Activated T-cell treated with anti-CD3 and anti-CD28 coated beads, Interleukin-2, amount 50 U/mL, for 1 hour (primary cell): ENCODE data around the gene SLC25A22.

Source experiments
- DNase-seq: peaks from one replicate; pipeline ENCODE4 v3.0.0-alpha.2; 2020

SLC25A22 gene

GRCh38 chr11:802693-803466, 4.8 kb upstream of the SLC25A22 start:
- no peak for DNase-seq

- DNase-seq, result no peak
Observed at GRCh38 chr11:802018-802617, 4.0 kb upstream of the SLC25A22 start.

- no peak for DNase-seq
Observed at GRCh38 chr11:801097-801780, 3.2 kb upstream of the SLC25A22 start.

- DNase-seq, result no peak
Observed at GRCh38 chr11:800473-800872, 2.4 kb upstream of the SLC25A22 start.

- no peak for DNase-seq
Observed at GRCh38 chr11:799641-800316, 1.7 kb upstream of the SLC25A22 start.

GRCh38 chr11:797296-798092, 587 bp downstream of the SLC25A22 start:
- peak; percentile 75 for DNase-seq

- no peak for DNase-seq
Observed at GRCh38 chr11:796565-797295, 1.4 kb downstream of the SLC25A22 start.

GRCh38 chr11:795634-796564, 2.2 kb downstream of the SLC25A22 start:
- DNase-seq, result peak; percentile 69

GRCh38 chr11:794766-795633, 3.1 kb downstream of the SLC25A22 start:
- no peak for DNase-seq

- no peak for DNase-seq
Observed at GRCh38 chr11:794013-794765, 3.9 kb downstream of the SLC25A22 start.

GRCh38 chr11:793556-793955, 4.5 kb downstream of the SLC25A22 start:
- no peak for DNase-seq

GRCh38 chr11:792873-793272, 5.2 kb downstream of the SLC25A22 start:
- no peak for DNase-seq

- DNase-seq, result no peak
Observed at GRCh38 chr11:792535-792821, 5.6 kb downstream of the SLC25A22 start.

- DNase-seq, result no peak
Observed at GRCh38 chr11:791658-792534, 6.2 kb downstream of the SLC25A22 start.

GRCh38 chr11:790721-791564, 7.1 kb downstream of the SLC25A22 start:
- DNase-seq, result no peak

GRCh38 chr11:789943-790342, 8.1 kb downstream of the SLC25A22 start, which contains the start of gene CEND1:
CEND1 (minus strand) TSS chr11:790090; CDS start chr11:788576, 1,514 bp downstream.
- peak; percentile 53 for DNase-seq
